K562 (cell line): ENCODE measurements around the gene TMEM39A.

ENCODE experiments used
- CBX3 ChIP-seq, 2 experiments: IDR thresholded peaks; 1 replicate in 1 of 2; 2 replicates in 1 of 2; pipeline ENCODE4 v1.6.1; 2012; ENCODE audit warnings: inconsistent platforms in 2 of 2, low read length in 2 of 2, borderline replicate concordance in 1 of 2, control low read depth in 1 of 2
- MAFK ChIP-seq: IDR thresholded peaks from 2 replicates; pipeline ENCODE4 v1.6.1; 2011; ENCODE audit warnings: low read length, improper control_type of control experiment
- NCOR1 ChIP-seq: fragments of 450-650 bp; IDR thresholded peaks from 2 replicates; pipeline ENCODE4 v1.6.1; 2016; ENCODE audit warnings: mild to moderate bottlenecking, moderate library complexity
- RBM17 ChIP-seq: fragments of 200-400 bp; formaldehyde crosslinking; IDR thresholded peaks from 2 replicates; pipeline ENCODE4 v1.6.1; 2017; ENCODE audit warnings: low read depth, mild to moderate bottlenecking, low read length, borderline replicate concordance
- SMARCA5 ChIP-seq: fragments of 450-650 bp; IDR thresholded peaks from 2 replicates; pipeline ENCODE4 v1.6.1; 2016
- YY1 ChIP-seq, 3 experiments: IDR thresholded peaks; 2 replicates each; pipeline ENCODE4 v1.6.1; 2011; ENCODE audit warnings: low read length in 2 of 3, mild to moderate bottlenecking in 2 of 3, moderate library complexity in 2 of 3, borderline replicate concordance in 1 of 3, control low read depth in 1 of 3, low read depth in 1 of 3; ENCODE audit not compliant: insufficient read depth in 3 of 3, insufficient replicate concordance in 2 of 3, control insufficient read depth in 1 of 3, insufficient read length in 1 of 3; ENCODE audit errors: extremely low read depth in 1 of 3

- TF ChIP-seq MAFK = no peak
- TF ChIP-seq RBM17 = no peak
- no peak for TF ChIP-seq YY1 (IDR thresholded peaks at IDR 0.05; ENCODE audit: borderline replicate concordance in 1 of 3, control insufficient read depth in 1 of 3, extremely low read depth in 1 of 3, insufficient read depth in 3 of 3, insufficient read length in 1 of 3, insufficient replicate concordance in 2 of 3, low read depth in 1 of 3, low read length in 2 of 3)
- no peak for TF ChIP-seq CBX3 (IDR thresholded peaks at IDR 0.05; ENCODE audit: borderline replicate concordance in 1 of 2, low read length in 2 of 2)
- TF ChIP-seq NCOR1 = no peak
- TF ChIP-seq SMARCA5 = no peak
Observed at GRCh38 chr3:119492810-119493209, 29.4 kb upstream of the TMEM39A start.
